ENCODE measurements around the gene TCF23.

The TCF23 gene

DNA sequence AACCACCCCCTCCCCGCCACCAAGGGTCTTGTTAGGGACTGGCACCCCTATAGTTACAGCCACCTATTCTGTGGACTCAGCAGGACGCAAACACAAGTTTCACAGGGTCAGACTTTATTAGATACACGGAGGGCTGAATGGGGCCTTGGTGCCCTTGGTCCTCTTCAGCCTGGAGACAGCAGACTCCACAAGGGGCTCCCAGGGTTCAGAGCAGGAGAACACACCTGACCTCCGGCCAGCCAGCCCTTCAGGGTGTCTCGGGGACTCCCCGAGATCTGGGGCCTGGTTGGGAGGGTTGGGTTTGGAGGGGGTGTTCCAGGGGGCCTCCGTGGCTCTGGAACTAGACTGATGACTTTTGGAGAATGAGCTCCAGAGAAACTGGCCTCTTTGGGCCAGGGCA is 12.1 kb upstream of the TCF23 start:
- no peaks in the 10 kb centered on the region for H3K9me3 ChIP-seq (ENCODE audit: insufficient read depth, low read depth, low read length)
- no peak overlapping the region for H3K4me2 ChIP-seq (ENCODE audit: low read depth, low read length, poor library complexity, severe bottlenecking)
- peaks cover 10% of the 10 kb centered on the region for H4K20me1 ChIP-seq (ENCODE audit: insufficient read depth, low read length, poor library complexity, severe bottlenecking)
- no peaks in the 10 kb centered on the region for H3K9me2 ChIP-seq (replicated peaks; ENCODE audit: low read depth, low read length)
- H3K79me2 ChIP-seq (ENCODE audit: insufficient read depth, low read length), result peaks cover 26% of the 10 kb centered on the region
- H3K9ac ChIP-seq (ENCODE audit: low read depth, low read length, poor library complexity, severe bottlenecking), result no peak overlapping the region
- no peaks in the 10 kb centered on the region for H3F3A ChIP-seq (ENCODE audit: low read depth)
- H3K36me3 ChIP-seq (ENCODE audit: insufficient read depth, low read length), result 0 out of 2 replicates have a peak, but pooled peaks cover 3% of the 10 kb centered on the region
- H2AFZ ChIP-seq (ENCODE audit: low read length), result no peak overlapping the region
- peaks cover 22% of the 10 kb centered on the region for H3K4me1 ChIP-seq (ENCODE audit: insufficient read depth, low read length, poor library complexity, severe bottlenecking)
- no peak overlapping the region for H3K4me3 ChIP-seq (ENCODE audit: low read length, poor library complexity, severe bottlenecking)
- H3K27me3 ChIP-seq (ENCODE audit: insufficient read depth, low read length, poor library complexity, severe bottlenecking), result peaks cover 4% of the 10 kb centered on the region
- TF ChIP-seq EZH2phosphoT487 (IDR thresholded peaks at IDR 0.05; ENCODE audit: borderline replicate concordance), result no peak
- TF ChIP-seq, protein P1, sequence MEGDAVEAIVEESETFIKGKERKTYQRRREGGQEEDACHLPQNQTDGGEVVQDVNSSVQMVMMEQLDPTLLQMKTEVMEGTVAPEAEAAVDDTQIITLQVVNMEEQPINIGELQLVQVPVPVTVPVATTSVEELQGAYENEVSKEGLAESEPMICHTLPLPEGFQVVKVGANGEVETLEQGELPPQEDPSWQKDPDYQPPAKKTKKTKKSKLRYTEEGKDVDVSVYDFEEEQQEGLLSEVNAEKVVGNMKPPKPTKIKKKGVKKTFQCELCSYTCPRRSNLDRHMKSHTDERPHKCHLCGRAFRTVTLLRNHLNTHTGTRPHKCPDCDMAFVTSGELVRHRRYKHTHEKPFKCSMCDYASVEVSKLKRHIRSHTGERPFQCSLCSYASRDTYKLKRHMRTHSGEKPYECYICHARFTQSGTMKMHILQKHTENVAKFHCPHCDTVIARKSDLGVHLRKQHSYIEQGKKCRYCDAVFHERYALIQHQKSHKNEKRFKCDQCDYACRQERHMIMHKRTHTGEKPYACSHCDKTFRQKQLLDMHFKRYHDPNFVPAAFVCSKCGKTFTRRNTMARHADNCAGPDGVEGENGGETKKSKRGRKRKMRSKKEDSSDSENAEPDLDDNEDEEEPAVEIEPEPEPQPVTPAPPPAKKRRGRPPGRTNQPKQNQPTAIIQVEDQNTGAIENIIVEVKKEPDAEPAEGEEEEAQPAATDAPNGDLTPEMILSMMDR (conservative IDR thresholded peaks at IDR 0.05; ENCODE audit: low read length), result no peak

DNA sequence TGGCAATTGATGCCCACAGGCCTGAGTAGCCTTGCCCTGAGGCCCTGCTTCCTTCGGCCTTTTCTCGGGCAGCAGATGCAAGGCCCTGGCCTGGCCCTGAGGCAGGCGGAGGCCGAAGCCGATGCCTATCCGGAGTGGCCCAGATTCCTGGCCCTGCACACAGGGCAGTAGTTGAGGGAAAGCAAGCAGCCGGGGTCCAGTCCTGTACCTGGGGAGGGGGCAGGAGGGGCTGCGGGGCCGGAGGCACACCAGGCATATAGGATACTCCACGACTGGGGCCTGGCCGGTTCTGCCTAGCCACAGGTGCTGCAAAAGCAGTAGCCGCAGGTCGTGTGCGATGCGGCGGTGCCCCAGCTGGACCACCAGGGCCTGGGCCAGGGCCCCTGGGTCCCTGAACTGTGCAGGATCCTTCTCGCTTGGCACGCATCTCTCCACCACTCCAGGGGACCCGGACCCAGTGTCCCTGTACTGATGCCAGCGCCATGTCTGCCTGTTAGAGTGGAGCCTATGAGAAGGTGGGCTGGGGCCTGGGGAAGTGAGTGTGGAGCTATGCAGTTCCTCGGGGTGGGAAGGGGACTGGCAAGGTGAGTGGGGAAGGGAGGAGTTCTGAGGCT is 11.4 kb upstream of the TCF23 start:
- Histone ChIP-seq H3K4me1 (ENCODE audit: insufficient read depth, low read length, poor library complexity, severe bottlenecking) (peaks cover 20% of the 10 kb centered on the region), H3K9me2 (replicated peaks; ENCODE audit: low read depth, low read length) (no peaks in the 10 kb centered on the region), H3K9ac (ENCODE audit: low read depth, low read length, poor library complexity, severe bottlenecking) (no peak overlapping the region), H3K36me3 (ENCODE audit: insufficient read depth, low read length) (no peaks in the 10 kb centered on the region), H3K27me3 (ENCODE audit: insufficient read depth, low read length, poor library complexity, severe bottlenecking) (peaks cover 4% of the 10 kb centered on the region), H3K79me2 (ENCODE audit: insufficient read depth, low read length) (peaks cover 20% of the 10 kb centered on the region), H2AFZ (ENCODE audit: low read length) (no peak overlapping the region), H3K4me2 (ENCODE audit: low read depth, low read length, poor library complexity, severe bottlenecking) (no peak overlapping the region), H4K20me1 (ENCODE audit: insufficient read depth, low read length, poor library complexity, severe bottlenecking) (peaks cover 10% of the 10 kb centered on the region), H3K4me3 (ENCODE audit: low read length, poor library complexity, severe bottlenecking) (no peak overlapping the region), H3K9me3 (ENCODE audit: insufficient read depth, low read depth, low read length) (no peaks in the 10 kb centered on the region), H3F3A (ENCODE audit: low read depth) (no peaks in the 10 kb centered on the region)
- TF ChIP-seq EZH2phosphoT487 (IDR thresholded peaks at IDR 0.05; ENCODE audit: borderline replicate concordance), result no peak
- TF ChIP-seq, protein P1 (conservative IDR thresholded peaks at IDR 0.05; ENCODE audit: low read length), result no peak

DNA sequence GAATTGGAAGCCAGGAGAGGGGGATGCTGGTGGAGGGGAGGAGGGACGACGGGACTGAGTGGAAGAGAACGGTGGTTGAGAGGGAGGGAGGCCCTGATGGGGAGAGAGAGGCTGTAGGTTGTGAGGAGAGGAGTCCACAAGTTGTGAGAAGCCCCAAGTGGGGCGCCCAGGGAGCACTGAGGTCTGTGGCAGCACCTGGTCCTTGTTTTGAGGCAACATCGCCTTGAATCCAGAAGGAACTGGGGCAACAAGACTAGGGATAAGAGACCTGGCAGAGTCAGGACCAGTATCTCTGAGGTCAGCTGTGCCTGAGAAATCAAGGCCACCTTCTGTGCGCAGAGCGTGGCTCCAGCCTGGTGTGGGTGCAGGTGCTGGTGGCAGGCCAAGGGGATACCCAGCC is 10.7 kb upstream of the TCF23 start:
- no peak overlapping the region for H3K9ac ChIP-seq (ENCODE audit: low read depth, low read length, poor library complexity, severe bottlenecking)
- no peaks in the 10 kb centered on the region for H3K36me3 ChIP-seq (ENCODE audit: insufficient read depth, low read length)
- H4K20me1 ChIP-seq (ENCODE audit: insufficient read depth, low read length, poor library complexity, severe bottlenecking), result peaks cover 5% of the 10 kb centered on the region
- no peak overlapping the region for H3K4me3 ChIP-seq (ENCODE audit: low read length, poor library complexity, severe bottlenecking)
- no peak overlapping the region for H2AFZ ChIP-seq (ENCODE audit: low read length)
- no peak overlapping the region for H3K4me2 ChIP-seq (ENCODE audit: low read depth, low read length, poor library complexity, severe bottlenecking)
- H3K4me1 ChIP-seq (ENCODE audit: insufficient read depth, low read length, poor library complexity, severe bottlenecking), result peaks cover 13% of the 10 kb centered on the region
- H3K27me3 ChIP-seq (ENCODE audit: insufficient read depth, low read length, poor library complexity, severe bottlenecking), result peaks cover 4% of the 10 kb centered on the region
- H3K9me3 ChIP-seq (ENCODE audit: insufficient read depth, low read depth, low read length), result no peaks in the 10 kb centered on the region
- TF ChIP-seq EZH2phosphoT487 (IDR thresholded peaks at IDR 0.05; ENCODE audit: borderline replicate concordance), result no peak
- TF ChIP-seq, protein P1 (conservative IDR thresholded peaks at IDR 0.05; ENCODE audit: low read length), result no peak
- H3K79me2 ChIP-seq (ENCODE audit: insufficient read depth, low read length), result peaks cover 13% of the 10 kb centered on the region
- H3K9me2 ChIP-seq (replicated peaks; ENCODE audit: low read depth, low read length), result no peaks in the 10 kb centered on the region
- H3F3A ChIP-seq (ENCODE audit: low read depth), result no peaks in the 10 kb centered on the region

Measured in Loucy (cell line).